CMK (cell line): ENCODE data around the gene RIMKLB.
"Not testable (repeated sequence)": the region's sequence is repeated elsewhere in the genome, so short reads cannot be mapped to it uniquely, and the experiment has no call there.

Experiments used
- DNase-seq: peaks from one replicate; pipeline ENCODE4 v3.0.0-alpha.2; 2010; ENCODE audit warnings: low read depth

Gene RIMKLB

DNA sequence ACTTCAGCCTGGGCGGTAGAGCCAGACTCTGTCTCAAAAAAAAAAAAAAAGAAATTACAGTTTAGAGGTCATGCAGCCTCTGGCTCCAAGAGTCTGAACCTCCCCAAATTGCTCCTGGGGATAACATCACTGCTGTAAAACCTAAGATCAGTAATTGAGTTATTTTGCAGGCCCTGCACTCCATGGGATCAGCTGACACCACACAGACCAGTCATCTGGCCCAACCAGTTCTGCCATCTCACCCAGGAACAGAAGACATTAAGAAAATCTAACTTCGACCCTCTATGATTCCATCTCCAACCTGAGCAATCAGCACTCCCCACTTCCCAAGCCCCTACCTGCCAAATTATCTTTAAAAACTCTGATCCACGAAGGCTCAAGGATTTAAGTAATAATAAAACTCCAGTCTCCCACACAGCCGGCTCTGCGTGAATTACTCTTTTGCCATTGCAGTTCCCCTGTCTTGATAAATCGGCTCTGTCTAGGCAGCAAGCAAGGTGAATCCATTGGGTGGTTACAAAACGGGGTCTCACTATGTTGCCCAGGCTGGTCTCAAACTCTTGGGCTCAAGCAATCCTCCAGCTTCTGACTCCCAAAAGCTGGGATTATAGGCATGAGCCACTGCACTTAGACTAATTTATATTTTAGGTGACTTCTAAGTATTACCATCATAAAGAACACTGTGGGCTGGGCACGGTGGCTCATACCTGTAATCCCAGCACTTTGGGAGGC is 123.1 kb downstream of the RIMKLB start:
- DNase-seq, result not testable (repeated sequence)

GRCh38 chr12:8821591-8821990 is 123.8 kb downstream of the RIMKLB start:
- DNase-seq, result no peak

GRCh38 chr12:8822298-8822697 is 124.5 kb downstream of the RIMKLB start, which contains the start of gene A2ML1:
Gene A2ML1 (plus strand): TSS chr12:8822621. CDS start chr12:8822652, 31 bp downstream.
- no peak for DNase-seq

DNA sequence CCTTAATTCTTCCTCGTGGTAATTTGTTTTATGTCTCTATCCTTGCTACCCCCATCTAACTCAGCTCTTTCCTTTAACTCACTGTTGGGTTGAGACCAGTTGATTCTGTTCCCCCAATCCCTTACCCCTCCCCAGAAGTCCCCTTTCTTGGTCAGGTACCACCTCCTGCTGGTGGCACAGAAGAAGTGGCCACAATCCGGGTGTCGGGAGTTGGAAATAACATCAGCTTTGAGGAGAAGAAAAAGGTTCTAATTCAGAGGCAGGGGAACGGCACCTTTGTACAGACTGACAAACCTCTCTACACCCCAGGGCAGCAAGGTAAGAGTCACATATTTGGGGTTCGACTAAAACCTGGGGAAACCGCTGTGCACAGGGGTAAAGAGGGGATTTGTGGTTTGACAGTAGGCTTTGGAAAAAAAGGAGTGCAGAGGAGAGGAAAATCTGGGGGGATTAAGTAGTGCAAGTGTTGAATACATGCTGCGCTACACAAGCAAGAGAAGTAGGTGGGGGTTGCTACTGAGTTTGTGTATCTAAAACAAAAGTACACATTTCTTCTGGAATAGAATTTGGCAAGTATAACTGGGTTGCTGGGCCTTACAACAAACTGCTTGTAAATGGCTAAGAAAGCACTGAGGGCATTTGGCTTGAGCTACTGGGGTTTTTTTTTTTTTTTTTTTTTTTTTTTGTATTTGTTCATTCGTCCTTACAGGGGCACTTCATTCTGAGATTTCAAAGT is 125.9 kb downstream of the RIMKLB start:
- no peak for DNase-seq

DNA sequence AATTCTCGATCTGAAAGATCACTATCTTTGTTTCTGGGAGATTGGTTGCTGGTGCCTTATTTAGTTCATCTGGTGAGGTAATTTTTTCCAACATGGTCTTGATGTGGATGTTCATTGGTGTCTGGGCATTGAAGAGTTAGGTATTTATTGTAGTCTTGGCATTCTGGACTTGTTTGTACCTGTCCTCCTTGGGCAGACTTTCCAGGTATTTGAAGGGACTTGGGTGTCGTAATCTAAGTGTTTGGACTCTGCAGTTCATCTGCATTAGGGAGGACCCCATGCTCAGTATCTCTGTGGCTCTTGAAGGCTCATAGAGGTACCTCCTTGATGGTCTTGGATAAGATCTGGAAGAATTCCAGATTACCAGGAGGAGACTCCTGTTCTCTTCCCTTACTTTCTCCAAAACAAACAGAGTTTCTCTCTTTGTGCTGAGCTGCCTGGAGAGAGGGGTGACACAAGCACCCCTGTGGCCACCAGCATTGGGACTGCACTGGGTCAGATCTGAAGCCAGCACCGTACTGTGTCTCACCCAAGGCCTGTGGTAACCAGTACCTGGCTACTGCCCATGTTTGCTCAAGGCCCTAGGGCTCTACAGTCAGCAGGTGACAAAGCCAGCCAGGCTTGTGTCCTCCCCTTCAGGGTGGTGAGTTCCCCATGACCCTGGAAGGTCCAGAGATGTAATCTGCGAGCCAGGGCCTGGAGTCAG is 129.9 kb downstream of the RIMKLB start:
- DNase-seq, result no peak

GRCh38 chr12:8828257-8829124 is 130.7 kb downstream of the RIMKLB start:
- no peak for DNase-seq

DNA sequence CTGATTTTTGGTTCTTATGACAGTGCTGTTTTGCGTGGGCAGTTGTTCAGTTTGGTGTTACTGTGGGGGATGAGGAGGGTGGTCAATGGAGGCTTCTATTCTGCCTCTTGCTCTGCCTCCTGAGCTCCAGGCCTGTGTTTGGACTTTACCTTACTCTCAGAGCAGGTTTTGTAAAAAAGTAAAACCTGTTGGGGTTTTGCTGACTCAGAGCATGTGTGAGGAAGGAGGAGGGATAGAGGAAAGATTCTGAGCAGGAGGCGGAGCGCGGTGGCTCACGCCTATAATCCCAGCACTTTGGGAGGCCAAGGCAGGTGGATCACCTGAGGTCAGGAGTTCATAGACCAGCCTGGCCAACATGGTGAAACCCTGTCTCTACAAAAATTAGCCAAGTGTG is 131.3 kb downstream of the RIMKLB start:
- DNase-seq, result no peak

DNA sequence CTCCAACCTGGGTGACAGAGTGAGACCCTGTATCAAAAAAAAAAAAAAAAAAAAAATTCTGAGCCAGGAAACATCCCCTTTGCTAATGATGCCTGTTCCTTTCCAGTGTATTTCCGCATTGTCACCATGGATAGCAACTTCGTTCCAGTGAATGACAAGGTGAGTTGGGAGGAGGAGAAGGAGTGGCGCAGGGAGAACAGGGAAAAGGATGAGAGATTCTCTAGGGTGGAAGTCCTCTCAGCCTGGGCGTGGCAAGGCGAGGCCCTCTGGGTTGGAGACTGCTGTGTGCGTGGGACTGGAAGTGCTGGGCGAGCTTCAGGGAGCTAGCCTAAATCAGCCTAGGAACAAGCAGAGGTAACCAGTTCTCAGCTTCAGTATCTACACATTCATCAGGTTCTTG is 131.8 kb downstream of the RIMKLB start:
- DNase-seq, result no peak

DNA sequence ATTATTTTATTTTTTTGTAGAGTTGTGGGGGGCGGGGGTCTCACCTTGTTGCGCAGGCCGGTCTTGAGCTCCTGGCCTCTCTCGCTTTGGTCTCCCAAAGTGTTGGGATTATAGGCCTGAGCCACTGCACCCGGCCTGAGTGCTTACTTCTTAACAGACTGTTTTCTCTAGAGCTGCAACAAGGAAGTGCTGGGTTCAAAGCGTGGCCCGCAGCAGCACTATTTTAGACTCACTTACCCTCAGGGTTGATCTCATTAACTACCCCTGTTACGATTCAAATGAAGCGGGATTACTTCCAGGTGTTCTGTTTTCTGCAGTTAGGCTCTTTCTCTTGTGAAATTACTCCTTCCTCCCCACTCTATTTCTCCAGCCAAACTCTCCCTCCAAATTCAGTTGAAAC is 133.3 kb downstream of the RIMKLB start:
- no peak for DNase-seq

GRCh38 chr12:8832500-8832899 is 134.7 kb downstream of the RIMKLB start:
- no peak for DNase-seq
